ENCODE results near the gene MAST4. TPM values are rescaled to one million over a fixed set of nuclear protein-coding genes. Genes with fewer than 3 reads are reported as not detected.

Gene MAST4
- total RNA-seq, 1 experiment from 2014 or later = 11.8 TPM

DNA sequence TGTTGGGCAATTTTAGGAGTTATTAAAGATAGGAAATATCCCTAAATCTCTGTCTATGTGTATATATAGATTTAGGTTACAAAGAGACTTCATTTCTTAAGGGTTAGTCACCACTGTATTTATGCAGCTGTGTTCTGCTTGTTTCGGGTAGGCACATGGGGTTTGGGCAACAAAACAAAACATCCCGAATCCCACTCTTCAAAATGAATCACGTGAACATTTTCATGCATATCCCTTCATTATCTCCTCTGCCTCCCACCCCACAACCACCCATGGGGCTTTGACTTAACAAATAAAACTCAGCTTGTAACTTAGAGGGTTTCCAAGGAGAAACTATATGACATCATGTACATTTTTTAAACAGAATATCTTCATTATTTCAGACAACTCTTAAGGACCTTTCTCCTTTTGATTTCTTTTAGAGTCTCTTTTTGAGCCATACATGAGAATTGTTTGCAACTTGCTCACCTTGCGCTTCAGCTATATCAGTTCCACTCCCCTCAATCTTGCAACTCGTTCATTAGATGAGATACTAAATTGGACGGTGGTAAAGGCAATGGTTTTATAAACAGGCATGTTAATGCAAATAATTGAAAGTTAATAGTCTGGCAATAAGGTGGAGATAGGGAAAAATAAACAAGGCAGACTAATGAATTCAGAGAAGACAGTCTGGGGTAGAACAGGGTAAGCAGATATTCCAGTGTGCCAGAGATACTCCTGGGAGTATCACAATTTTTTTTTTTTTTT, 463.7 kb downstream of the MAST4 start:
- no peaks in the 10 kb centered on the region for H3K27me3 ChIP-seq (ENCODE audit: low read length)
- H3K79me2 ChIP-seq (ENCODE audit: low read length) = no peaks in the 10 kb centered on the region
- no peak overlapping the region for H2AFZ ChIP-seq (ENCODE audit: low read length)
- no peak overlapping the region for H3K4me3 ChIP-seq (ENCODE audit: low read length)
- DNase-seq = no peak
- no peaks in the 10 kb centered on the region for H3K9me2 ChIP-seq (replicated peaks; ENCODE audit: insufficient read depth, low read length)
- H3K36me3 ChIP-seq (ENCODE audit: insufficient read depth, low read length) = no peaks in the 10 kb centered on the region
- no peaks in the 10 kb centered on the region for H3K9me3 ChIP-seq (ENCODE audit: low read length)
- H3K9ac ChIP-seq (ENCODE audit: low read length) = no peak overlapping the region
- no peaks in the 10 kb centered on the region for H3K4me1 ChIP-seq (ENCODE audit: low read length)
- no peak overlapping the region for H3K27ac ChIP-seq (ENCODE audit: low read length)
- H3K4me2 ChIP-seq (ENCODE audit: low read depth, low read length, poor library complexity, severe bottlenecking) = no peak overlapping the region
- no peaks in the 10 kb centered on the region for H4K20me1 ChIP-seq (ENCODE audit: insufficient read depth, low read depth, low read length)

DNA sequence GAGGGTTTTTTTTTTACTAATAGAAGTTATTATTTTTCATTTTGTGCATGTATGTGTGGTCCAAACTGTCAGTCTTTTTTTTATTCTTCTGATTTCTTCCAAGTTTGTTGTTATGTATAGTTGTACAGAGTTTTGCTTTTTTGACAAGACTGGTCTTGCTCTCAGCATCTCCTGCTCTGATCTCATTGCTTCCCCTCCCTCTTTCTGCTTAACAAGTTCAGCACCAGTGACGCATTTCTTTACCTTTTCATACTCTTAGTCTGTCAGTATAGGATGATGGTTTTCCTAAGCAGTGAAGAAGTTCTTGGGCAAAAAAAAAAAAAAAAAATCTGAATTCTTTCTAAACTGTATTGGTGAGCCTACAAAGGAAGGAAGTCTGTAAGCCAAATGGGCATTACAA, 465.3 kb downstream of the MAST4 start:
- H2AFZ ChIP-seq (ENCODE audit: low read length) = no peak overlapping the region
- no peak overlapping the region for H3K4me2 ChIP-seq (ENCODE audit: low read depth, low read length, poor library complexity, severe bottlenecking)
- DNase-seq = no peak
- no peak overlapping the region for H3K9ac ChIP-seq (ENCODE audit: low read length)
- no peaks in the 10 kb centered on the region for H3K9me3 ChIP-seq (ENCODE audit: low read length)
- H3K27me3 ChIP-seq (ENCODE audit: low read length) = no peaks in the 10 kb centered on the region
- no peaks in the 10 kb centered on the region for H3K36me3 ChIP-seq (ENCODE audit: insufficient read depth, low read length)
- no peaks in the 10 kb centered on the region for H3K9me2 ChIP-seq (replicated peaks; ENCODE audit: insufficient read depth, low read length)
- H3K27ac ChIP-seq (ENCODE audit: low read length) = no peak overlapping the region
- H3K4me1 ChIP-seq (ENCODE audit: low read length) = no peaks in the 10 kb centered on the region
- no peaks in the 10 kb centered on the region for H3K79me2 ChIP-seq (ENCODE audit: low read length)
- no peaks in the 10 kb centered on the region for H4K20me1 ChIP-seq (ENCODE audit: insufficient read depth, low read depth, low read length)
- H3K4me3 ChIP-seq (ENCODE audit: low read length) = no peak overlapping the region

DNA sequence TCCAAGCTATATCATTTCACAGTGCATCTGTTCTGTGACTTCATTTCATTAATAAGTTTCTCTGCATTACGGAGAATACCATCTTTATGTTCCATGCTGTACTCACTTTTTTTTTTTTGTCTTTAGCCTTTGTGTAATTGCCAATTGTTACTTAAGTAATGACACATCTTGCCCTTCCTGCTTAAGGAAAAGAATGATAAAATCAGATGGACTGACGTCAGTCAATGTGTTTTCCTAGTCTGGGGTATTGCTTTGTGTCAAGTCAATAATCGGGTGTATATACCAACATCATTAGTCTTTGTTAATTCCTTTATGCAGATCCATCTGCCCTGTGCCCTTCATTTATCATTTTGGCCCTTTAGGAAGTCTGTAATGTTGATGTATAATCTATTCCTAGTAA, 466.9 kb downstream of the MAST4 start:
- Histone ChIP-seq H3K79me2 (ENCODE audit: low read length) (no peaks in the 10 kb centered on the region), H3K4me1 (ENCODE audit: low read length) (no peaks in the 10 kb centered on the region), H3K36me3 (ENCODE audit: insufficient read depth, low read length) (no peaks in the 10 kb centered on the region), H4K20me1 (ENCODE audit: insufficient read depth, low read depth, low read length) (no peaks in the 10 kb centered on the region), H3K27ac (ENCODE audit: low read length) (no peak overlapping the region), H2AFZ (ENCODE audit: low read length) (no peak overlapping the region), H3K27me3 (ENCODE audit: low read length) (no peaks in the 10 kb centered on the region), H3K9me2 (replicated peaks; ENCODE audit: insufficient read depth, low read length) (no peaks in the 10 kb centered on the region), H3K4me3 (ENCODE audit: low read length) (no peak overlapping the region), H3K9ac (ENCODE audit: low read length) (no peak overlapping the region), H3K9me3 (ENCODE audit: low read length) (no peaks in the 10 kb centered on the region), H3K4me2 (ENCODE audit: low read depth, low read length, poor library complexity, severe bottlenecking) (no peak overlapping the region)
- no peak for DNase-seq

DNA sequence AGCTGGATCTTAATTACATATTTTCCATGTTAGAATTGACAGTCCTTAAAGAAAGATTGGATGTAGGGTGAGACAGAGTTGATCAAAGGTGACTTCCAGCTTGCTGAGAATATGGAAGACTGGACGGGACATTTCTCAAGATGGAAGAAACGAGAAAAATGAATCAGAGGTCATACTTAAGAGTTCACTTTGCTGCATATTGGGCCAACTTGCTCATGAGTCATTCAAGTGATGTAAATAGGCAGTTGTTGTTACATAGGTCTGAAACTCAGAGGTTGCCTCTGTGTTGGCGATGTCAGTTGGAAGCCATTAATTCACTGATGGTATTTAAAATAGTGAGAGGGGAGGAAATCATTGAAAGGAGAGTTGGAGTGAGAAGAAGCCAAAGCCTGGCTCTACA, 467.6 kb downstream of the MAST4 start:
- Histone ChIP-seq H3K9me3 (ENCODE audit: low read length) (no peaks in the 10 kb centered on the region), H3K27ac (ENCODE audit: low read length) (no peak overlapping the region), H3K4me3 (ENCODE audit: low read length) (no peak overlapping the region), H3K4me1 (ENCODE audit: low read length) (no peaks in the 10 kb centered on the region), H3K27me3 (ENCODE audit: low read length) (no peaks in the 10 kb centered on the region), H2AFZ (ENCODE audit: low read length) (no peak overlapping the region), H4K20me1 (ENCODE audit: insufficient read depth, low read depth, low read length) (no peaks in the 10 kb centered on the region), H3K79me2 (ENCODE audit: low read length) (no peaks in the 10 kb centered on the region), H3K4me2 (ENCODE audit: low read depth, low read length, poor library complexity, severe bottlenecking) (no peak overlapping the region), H3K36me3 (ENCODE audit: insufficient read depth, low read length) (no peaks in the 10 kb centered on the region), H3K9me2 (replicated peaks; ENCODE audit: insufficient read depth, low read length) (no peaks in the 10 kb centered on the region), H3K9ac (ENCODE audit: low read length) (no peak overlapping the region)
- DNase-seq = no peak

DNA sequence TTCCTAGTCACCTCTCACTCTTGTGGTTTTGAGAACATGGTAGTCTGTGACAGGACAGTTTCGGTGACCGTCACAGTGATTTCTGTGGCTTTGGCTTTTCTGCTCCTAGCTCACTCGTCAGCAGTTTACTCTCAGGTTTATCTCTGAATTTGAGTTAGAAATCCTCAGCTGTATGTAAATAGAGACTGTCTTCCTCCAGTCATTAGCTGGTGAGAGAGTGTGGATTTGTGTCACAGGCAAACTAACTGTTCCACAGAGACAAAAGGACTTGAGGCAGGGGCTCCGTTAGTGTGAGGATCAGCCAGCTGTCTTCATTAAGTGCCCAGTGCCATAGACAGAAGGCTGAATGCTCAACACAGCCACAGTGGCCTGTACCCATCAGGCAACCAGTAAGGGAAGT, 469.0 kb downstream of the MAST4 start:
- H3K4me2 ChIP-seq (ENCODE audit: low read depth, low read length, poor library complexity, severe bottlenecking) = no peak overlapping the region
- peaks cover 7% of the 10 kb centered on the region for H3K4me1 ChIP-seq (ENCODE audit: low read length)
- H3K36me3 ChIP-seq (ENCODE audit: insufficient read depth, low read length) = no peaks in the 10 kb centered on the region
- DNase-seq = no peak
- no peak overlapping the region for H3K4me3 ChIP-seq (ENCODE audit: low read length)
- H3K9ac ChIP-seq (ENCODE audit: low read length) = no peak overlapping the region
- H3K9me3 ChIP-seq (ENCODE audit: low read length) = no peaks in the 10 kb centered on the region
- H2AFZ ChIP-seq (ENCODE audit: low read length) = no peak overlapping the region
- no peaks in the 10 kb centered on the region for H3K9me2 ChIP-seq (replicated peaks; ENCODE audit: insufficient read depth, low read length)
- H3K79me2 ChIP-seq (ENCODE audit: low read length) = no peaks in the 10 kb centered on the region
- no peak overlapping the region for H3K27ac ChIP-seq (ENCODE audit: low read length)
- no peaks in the 10 kb centered on the region for H4K20me1 ChIP-seq (ENCODE audit: insufficient read depth, low read depth, low read length)
- no peaks in the 10 kb centered on the region for H3K27me3 ChIP-seq (ENCODE audit: low read length)

DNA sequence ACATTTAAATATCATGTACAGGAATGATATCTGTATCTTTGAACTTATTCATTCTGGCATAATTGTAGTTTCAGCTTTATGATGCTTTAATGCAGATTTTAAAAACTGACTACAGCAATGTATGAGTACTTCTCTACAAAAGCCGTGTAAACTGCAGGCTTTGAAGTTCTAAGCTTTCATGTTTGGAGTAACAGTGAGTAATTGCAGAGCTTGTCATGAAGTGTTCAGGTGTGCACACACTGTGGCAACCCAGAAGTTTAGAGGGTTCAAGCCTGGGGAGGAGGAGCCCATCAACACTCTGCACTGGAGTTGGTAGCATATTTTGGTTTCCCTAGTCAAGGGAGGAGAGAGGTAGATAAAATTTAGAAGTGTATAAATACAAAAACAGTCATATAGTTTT, 469.5 kb downstream of the MAST4 start:
- Histone ChIP-seq H3K4me3 (ENCODE audit: low read length) (no peak overlapping the region), H3K79me2 (ENCODE audit: low read length) (no peaks in the 10 kb centered on the region), H3K27me3 (ENCODE audit: low read length) (no peaks in the 10 kb centered on the region), H3K9ac (ENCODE audit: low read length) (no peak overlapping the region), H3K27ac (ENCODE audit: low read length) (no peak overlapping the region), H4K20me1 (ENCODE audit: insufficient read depth, low read depth, low read length) (no peaks in the 10 kb centered on the region), H3K9me2 (replicated peaks; ENCODE audit: insufficient read depth, low read length) (no peaks in the 10 kb centered on the region), H2AFZ (ENCODE audit: low read length) (no peak overlapping the region), H3K9me3 (ENCODE audit: low read length) (no peaks in the 10 kb centered on the region), H3K4me2 (ENCODE audit: low read depth, low read length, poor library complexity, severe bottlenecking) (no peak overlapping the region), H3K36me3 (ENCODE audit: insufficient read depth, low read length) (no peaks in the 10 kb centered on the region), H3K4me1 (ENCODE audit: low read length) (peaks cover 7% of the 10 kb centered on the region)
- no peak for DNase-seq

DNA sequence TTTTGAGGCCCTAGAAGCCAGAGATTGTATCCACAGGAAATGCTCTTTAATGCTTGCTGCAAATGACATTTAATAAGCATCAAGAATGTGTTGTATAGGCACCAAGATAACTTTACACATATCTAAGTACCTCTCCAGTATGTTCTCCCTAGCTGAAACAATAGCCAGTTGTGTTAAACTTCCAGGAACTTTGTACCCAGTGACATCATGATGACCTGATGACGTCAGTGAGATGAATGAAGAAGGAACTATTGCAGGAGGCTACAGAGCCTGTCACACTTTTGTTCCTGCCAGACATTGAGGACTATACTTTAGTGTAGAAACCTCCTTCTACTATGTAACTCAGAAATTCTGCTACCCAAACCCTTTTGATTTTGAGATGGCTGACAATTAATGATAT, 470.6 kb downstream of the MAST4 start:
- no peak overlapping the region for H3K27ac ChIP-seq (ENCODE audit: low read length)
- no peak overlapping the region for H3K4me3 ChIP-seq (ENCODE audit: low read length)
- H3K9me3 ChIP-seq (ENCODE audit: low read length) = no peaks in the 10 kb centered on the region
- H3K9me2 ChIP-seq (replicated peaks; ENCODE audit: insufficient read depth, low read length) = no peaks in the 10 kb centered on the region
- H2AFZ ChIP-seq (ENCODE audit: low read length) = no peak overlapping the region
- H3K79me2 ChIP-seq (ENCODE audit: low read length) = no peaks in the 10 kb centered on the region
- H3K36me3 ChIP-seq (ENCODE audit: insufficient read depth, low read length) = no peaks in the 10 kb centered on the region
- no peak overlapping the region for H3K4me2 ChIP-seq (ENCODE audit: low read depth, low read length, poor library complexity, severe bottlenecking)
- peaks cover 7% of the 10 kb centered on the region for H3K4me1 ChIP-seq (ENCODE audit: low read length)
- no peaks in the 10 kb centered on the region for H3K27me3 ChIP-seq (ENCODE audit: low read length)
- DNase-seq = no peak
- H4K20me1 ChIP-seq (ENCODE audit: insufficient read depth, low read depth, low read length) = no peaks in the 10 kb centered on the region
- no peak overlapping the region for H3K9ac ChIP-seq (ENCODE audit: low read length)

DNA sequence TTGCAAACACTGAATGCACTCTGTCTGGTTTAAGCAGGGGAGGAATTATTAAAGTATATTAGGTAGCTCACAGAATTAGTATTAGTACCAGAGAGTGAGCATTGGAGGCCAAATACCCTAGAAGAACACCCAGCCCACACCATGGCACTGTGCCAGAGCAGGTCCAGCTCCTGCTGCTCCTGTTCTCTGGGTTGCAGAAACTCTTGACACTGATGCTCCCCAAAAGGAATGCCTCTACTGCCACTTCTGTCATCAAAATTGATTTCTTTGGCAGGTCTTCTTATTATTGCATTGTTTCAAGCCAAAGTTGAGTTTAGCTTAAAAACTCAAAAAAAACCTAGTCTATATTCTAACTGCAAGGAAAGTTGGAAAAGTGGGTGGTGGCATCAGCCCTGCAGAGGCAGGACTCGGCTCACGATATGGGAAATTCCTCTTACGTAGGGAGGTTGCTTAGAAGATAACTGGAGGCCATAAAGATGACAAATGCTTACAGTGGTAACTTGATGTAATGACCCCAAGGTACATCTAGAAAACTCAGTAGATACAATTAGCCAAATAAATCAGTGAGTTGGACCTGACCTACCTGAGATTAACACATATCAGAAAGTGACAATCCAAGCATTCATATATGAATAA, 477.0 kb downstream of the MAST4 start:
- H3K9ac ChIP-seq (ENCODE audit: low read length) = no peak overlapping the region
- H3K27me3 ChIP-seq (ENCODE audit: low read length) = no peaks in the 10 kb centered on the region
- DNase-seq = no peak
- no peaks in the 10 kb centered on the region for H3K9me3 ChIP-seq (ENCODE audit: low read length)
- no peak overlapping the region for H3K4me2 ChIP-seq (ENCODE audit: low read depth, low read length, poor library complexity, severe bottlenecking)
- no peak overlapping the region for H2AFZ ChIP-seq (ENCODE audit: low read length)
- no peaks in the 10 kb centered on the region for H4K20me1 ChIP-seq (ENCODE audit: insufficient read depth, low read depth, low read length)
- H3K27ac ChIP-seq (ENCODE audit: low read length) = no peak overlapping the region
- peaks cover 14% of the 10 kb centered on the region for H3K4me1 ChIP-seq (ENCODE audit: low read length)
- H3K79me2 ChIP-seq (ENCODE audit: low read length) = no peaks in the 10 kb centered on the region
- H3K4me3 ChIP-seq (ENCODE audit: low read length) = no peak overlapping the region
- no peaks in the 10 kb centered on the region for H3K36me3 ChIP-seq (ENCODE audit: insufficient read depth, low read length)
- no peaks in the 10 kb centered on the region for H3K9me2 ChIP-seq (replicated peaks; ENCODE audit: insufficient read depth, low read length)

Data from Karpas-422 (cell line).